HUES6 (cell line): Measurements from ENCODE around the gene DNASE1L1.
"Not testable (repeated sequence)": the region's sequence is repeated elsewhere in the genome, so short reads cannot be mapped to it uniquely, and the experiment has no call there.

Experiments
- H3K27ac ChIP-seq: 2 replicates; pipeline ENCODE4 v1.7.0; 2013; ENCODE audit warnings: low read depth, mild to moderate bottlenecking, low read length, inconsistent platforms
- H3K27me3 ChIP-seq: 2 replicates; pipeline ENCODE4 v1.6.1; 2013; ENCODE audit warnings: low read length; ENCODE audit not compliant: control insufficient read depth, insufficient read depth
- H3K36me3 ChIP-seq: 2 replicates; pipeline ENCODE4 v1.6.1; 2013; ENCODE audit warnings: low read length; ENCODE audit not compliant: control insufficient read depth, insufficient read depth
- H3K4me1 ChIP-seq: 2 replicates; pipeline ENCODE4 v1.6.1; 2013; ENCODE audit warnings: low read length; ENCODE audit not compliant: control insufficient read depth, insufficient read depth
- H3K4me3 ChIP-seq: 2 replicates; pipeline ENCODE4 v1.5.1; 2013; ENCODE audit warnings: low read depth, low read length
- H3K9ac ChIP-seq: one replicate; pipeline ENCODE4 v1.6.1; 2013; ENCODE audit warnings: mild to moderate bottlenecking, low read length
- H3K9me3 ChIP-seq: 2 replicates; pipeline ENCODE4 v1.6.1; 2013; ENCODE audit warnings: low read depth, low read length; ENCODE audit not compliant: control insufficient read depth, insufficient read depth

The DNASE1L1 gene

DNA sequence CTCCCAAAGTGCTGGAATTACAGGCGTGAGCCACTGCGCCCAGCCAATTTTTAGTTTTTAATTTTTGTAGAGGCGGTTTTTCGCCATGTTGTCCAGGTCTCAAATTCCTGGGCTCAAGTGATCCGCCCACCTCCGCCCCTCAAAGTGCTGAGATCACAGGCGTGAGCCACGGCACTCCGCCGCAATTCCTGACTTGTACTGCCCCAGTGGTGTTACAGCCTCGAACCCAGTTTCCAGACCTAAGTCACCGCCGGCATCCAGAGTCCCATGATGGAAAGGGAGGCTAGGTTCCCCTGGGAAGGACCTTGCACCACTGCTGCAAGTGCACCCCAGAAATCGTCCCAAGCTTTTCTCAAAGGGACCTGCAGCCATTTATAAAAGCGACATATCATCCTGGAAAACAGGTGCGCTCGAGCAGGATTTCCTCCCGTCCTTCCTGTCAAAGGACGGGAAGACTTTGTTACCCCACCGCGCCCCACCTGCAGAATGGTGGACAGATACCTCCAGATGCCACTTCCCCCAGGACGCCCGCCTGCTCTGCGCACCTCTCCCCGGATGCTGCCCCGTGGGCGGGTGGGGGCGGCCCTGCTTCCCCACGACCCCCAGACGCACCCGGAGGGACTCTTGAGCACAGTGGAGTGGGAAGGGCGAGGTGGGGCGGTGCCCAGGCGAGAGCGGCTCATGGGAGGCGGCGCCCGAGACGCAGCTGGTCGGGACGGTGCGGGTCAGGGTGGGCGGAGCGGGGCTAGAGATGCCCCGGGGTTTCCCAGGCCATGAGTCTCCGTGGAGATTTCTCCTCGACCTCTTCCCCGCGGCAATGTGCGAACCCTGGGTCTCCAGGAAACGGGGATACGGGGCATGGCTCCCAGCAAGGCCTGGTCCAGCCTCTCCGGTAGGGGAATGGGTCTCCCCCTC, 11.8 kb downstream of the DNASE1L1 start:
- H3K27ac ChIP-seq: peak overlapping the region; percentile 89
- H3K9me3 ChIP-seq: no peaks in the 10 kb centered on the region; the same call in 1 of the 2 replicates
- peak overlapping the region; percentile 67 for H3K4me3 ChIP-seq
- no peaks in the 10 kb centered on the region for H3K4me1 ChIP-seq
- no peaks in the 10 kb centered on the region for H3K27me3 ChIP-seq
- H3K36me3 ChIP-seq: peaks cover 27% of the 10 kb centered on the region
- peak overlapping the region; percentile 99 for H3K9ac ChIP-seq

DNA sequence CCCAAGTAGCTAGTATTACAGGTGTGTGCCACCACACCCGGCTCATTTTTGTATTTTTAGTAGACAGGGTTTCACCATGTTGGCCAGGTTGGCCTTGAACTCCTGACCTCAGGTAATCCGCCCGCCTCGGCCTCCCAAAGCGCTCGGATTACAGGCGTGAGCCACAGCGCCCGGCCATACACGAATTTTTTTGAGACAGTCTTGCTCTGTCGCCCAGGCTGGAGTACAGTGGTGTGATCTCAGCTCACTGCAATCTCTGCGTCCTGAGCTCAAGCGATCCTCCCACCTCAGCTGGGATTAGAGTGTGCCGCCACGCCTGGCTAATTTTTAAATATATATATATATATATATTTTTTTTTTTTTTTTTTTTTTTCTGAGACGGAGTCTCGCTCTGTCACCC, 12.7 kb downstream of the DNASE1L1 start:
- H3K27me3 ChIP-seq, H3K9ac ChIP-seq, H3K27ac ChIP-seq, H3K9me3 ChIP-seq, H3K4me1 ChIP-seq, H3K4me3 ChIP-seq: not testable (repeated sequence)
- peaks cover 26% of the 10 kb centered on the region for H3K36me3 ChIP-seq

DNA sequence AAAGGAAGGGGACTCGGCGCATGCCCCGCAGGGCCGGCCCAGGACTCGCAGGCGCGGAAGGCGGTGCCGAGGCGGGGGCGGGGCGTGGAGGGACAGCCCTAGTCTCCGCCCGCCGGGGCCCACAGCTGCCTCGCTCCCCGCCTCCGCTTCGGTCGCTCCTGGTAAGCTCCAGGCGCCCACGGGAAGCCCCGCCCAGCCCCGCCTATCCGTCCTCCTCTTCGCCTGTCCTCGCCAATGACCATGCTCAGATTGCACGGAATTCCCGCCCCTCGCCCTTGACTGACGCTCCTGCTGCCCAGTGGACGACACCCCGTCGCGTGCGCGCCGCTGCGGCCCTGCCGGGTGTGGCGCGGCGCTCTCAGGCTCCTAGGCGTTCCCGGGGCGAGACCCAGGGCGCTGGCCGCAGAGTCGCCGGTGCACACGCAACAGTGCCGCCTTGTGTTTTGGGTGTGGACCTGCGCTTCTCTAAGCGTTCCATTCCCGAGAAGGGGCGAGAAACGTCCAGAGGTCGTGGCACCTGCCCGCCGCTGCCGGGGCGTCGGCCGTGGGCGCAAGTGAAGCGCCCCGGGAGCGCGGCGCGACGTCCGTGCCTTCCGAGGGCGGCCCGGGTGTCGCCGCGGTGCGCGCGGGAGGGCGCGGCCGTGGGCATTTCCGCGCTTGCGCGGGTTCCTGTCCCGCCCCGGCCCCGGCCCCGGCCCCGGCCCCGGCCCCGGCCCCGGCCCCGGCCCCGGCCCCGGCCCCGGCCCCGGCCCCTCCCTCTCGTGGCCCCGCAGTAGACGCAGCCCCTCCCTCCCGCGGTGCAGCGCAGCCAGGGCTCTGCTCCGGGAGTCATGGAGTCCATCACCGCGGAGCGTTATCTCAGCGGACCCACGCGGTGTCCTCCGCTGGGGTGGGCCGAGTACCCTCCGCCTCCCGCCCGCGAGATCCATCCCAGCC, 19.0 kb downstream of the DNASE1L1 start:
- H3K9me3 ChIP-seq, H3K27me3 ChIP-seq, H3K9ac ChIP-seq, H3K27ac ChIP-seq, H3K4me1 ChIP-seq, H3K36me3 ChIP-seq: not testable (repeated sequence)
- H3K4me3 ChIP-seq: 0 out of 2 replicates have a peak overlapping the region, but pooled peaks have one; percentile 35

DNA sequence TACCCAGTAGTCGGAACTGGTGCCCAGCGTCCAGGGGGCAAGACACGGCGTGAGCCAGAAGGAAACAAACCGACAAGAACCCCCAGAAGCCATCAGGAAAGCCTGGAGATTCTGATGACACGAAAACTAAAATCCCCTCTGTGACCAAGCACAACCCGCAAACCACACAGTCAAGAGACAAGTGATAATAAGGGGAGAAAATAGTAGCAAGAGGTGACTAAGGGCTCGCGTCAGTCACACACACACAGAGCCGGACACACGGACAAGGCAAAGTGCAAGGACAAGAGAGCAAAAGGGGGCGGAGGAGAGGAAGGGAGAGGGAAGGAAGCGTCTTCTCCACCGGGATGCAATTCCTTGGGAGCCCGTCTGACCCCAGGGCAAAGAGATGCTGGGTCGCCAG, 20.4 kb downstream of the DNASE1L1 start:
- not testable (repeated sequence) for H3K27ac ChIP-seq, H3K9me3 ChIP-seq, H3K27me3 ChIP-seq, H3K4me3 ChIP-seq, H3K4me1 ChIP-seq, H3K9ac ChIP-seq, H3K36me3 ChIP-seq

DNA sequence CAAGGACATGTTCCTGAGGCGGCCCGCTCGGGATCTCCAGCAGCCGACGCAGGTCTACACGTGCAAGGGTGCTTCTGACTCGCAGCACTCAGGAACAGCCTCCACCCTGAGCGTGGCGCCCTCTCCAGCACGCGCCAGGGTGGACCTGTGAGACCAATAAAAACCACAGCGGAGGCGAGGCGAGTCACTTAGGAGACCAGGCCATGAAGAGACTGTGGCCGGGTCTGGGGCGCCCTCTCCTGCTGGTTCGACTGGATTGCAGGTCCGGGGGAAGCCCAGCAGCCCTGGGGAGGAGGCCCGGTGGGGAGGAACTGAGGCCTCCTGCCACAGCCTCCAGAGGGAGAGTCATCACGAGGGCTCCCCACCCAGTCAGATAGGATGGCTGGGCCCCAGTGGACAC, 21.0 kb downstream of the DNASE1L1 start:
- not testable (repeated sequence) for H3K4me1 ChIP-seq, H3K27me3 ChIP-seq, H3K36me3 ChIP-seq, H3K27ac ChIP-seq, H3K4me3 ChIP-seq, H3K9me3 ChIP-seq, H3K9ac ChIP-seq

DNA sequence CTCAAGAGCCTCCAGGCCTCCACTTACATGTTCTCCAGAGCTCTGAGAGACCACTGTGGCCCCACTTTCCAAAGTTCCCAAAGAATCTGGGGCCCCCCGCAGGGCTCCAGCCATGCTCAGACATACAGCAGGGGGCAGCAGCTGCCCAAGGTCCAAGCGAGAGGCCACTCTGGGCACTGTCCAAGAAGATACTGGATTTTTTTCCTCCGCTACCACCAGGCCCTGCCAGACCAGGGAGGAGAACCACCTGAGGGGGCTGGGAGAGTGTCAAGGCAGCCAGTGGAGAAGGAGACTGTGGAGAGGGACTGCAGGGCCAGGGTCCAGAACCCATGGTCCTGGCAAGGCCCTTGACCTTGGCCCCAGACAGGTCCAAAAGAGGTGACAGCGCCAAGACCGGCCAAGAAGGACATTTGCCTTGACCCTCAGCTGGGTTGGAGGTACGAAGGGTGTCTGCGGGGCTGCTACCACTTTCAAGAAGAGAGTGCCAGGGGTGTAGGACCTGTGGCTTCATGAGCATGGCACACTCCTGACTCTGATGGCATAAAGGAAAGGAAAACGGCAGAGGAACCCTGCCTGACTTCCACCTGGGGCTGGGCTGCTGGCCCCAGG, 24.7 kb downstream of the DNASE1L1 start:
- no peaks in the 10 kb centered on the region for H3K27me3 ChIP-seq
- no peak overlapping the region for H3K27ac ChIP-seq
- H3K4me3 ChIP-seq: no peak overlapping the region
- H3K4me1 ChIP-seq: peaks cover 17% of the 10 kb centered on the region
- peaks cover 12% of the 10 kb centered on the region; the same call in 1 of the 2 replicates for H3K9me3 ChIP-seq
- H3K9ac ChIP-seq: no peak overlapping the region
- peaks cover 20% of the 10 kb centered on the region for H3K36me3 ChIP-seq

DNA sequence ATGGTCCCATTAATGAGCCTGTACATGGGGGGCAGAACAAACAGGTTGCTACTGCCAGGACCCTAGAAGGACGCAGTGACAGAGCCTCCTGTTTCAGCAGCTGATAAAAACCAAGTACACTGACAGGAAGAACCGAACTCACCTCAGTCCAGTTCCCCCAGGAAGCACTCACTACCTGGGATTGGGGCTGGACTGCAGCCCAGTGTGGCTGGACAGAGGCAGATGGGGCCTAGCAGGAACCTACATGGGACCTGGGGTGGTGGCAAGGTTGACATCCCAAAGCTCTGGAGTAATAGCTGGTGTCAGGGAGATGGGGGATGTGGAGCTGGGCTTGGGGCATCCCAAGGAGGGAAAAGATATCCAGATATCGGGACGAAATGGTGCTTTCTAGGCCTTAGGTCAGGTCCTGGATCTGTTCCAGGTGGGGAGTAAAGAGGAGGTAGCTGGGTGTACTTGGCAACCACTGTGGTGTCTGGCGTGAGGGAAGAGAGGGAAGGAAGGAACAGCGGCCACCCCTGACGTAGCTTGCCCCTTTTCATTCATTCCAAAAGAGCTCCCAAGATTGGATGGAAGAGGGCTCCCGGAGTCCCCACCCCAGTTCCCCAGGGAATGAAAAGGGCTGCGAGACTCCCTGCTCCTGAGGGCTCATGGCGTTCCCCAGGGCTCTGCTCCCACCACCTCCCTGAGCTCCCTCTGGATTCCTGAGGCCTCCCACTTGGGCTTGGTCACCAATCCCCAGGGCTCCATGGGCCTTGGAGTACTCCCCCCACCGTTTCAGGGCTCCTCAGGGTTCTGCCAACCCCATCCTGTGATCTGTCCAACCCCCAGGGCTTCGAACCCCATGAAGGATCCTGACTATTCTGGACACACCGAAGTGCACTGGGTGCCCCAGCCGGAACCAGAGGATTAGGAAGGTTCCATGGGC, 25.4 kb downstream of the DNASE1L1 start:
- H3K27me3 ChIP-seq: no peaks in the 10 kb centered on the region
- H3K27ac ChIP-seq: no peak overlapping the region
- H3K4me1 ChIP-seq: peaks cover 17% of the 10 kb centered on the region
- no peak overlapping the region for H3K4me3 ChIP-seq
- H3K9me3 ChIP-seq: peaks cover 12% of the 10 kb centered on the region; the same call in 1 of the 2 replicates
- H3K9ac ChIP-seq: no peak overlapping the region
- H3K36me3 ChIP-seq: peaks cover 20% of the 10 kb centered on the region

DNA sequence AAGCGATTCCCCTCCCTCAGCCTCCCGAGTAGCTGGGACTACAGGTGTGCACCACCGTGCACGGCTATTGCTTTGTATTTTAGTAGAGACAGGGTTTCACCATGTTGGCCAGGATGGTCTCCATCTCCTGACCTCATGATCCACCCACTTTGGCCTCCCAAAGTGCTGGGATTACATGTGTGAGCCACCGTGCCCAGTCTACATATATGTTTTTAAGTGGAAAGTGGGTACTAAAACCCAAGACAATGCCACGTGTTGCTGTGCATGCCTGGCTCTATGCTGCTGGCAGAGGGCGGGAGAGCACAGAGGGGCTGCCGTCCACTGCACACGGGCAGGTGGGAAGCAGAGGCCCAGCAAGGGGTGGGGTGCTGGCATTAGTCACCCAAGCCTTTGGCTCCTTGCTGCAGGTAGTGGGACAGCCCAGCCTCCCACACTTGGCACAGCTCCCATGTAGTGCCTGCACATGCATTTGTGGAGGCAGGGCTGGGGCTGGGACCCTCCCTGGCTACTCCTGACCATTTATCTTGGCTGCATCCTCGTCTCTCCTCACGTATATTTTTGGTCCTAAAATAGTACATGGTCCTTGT, 26.5 kb downstream of the DNASE1L1 start:
- peaks cover 20% of the 10 kb centered on the region for H3K36me3 ChIP-seq
- H3K9me3 ChIP-seq: peaks cover 12% of the 10 kb centered on the region; the same call in 1 of the 2 replicates
- H3K4me1 ChIP-seq: peaks cover 17% of the 10 kb centered on the region
- no peak overlapping the region for H3K4me3 ChIP-seq
- H3K9ac ChIP-seq: no peak overlapping the region
- no peak overlapping the region for H3K27ac ChIP-seq
- no peaks in the 10 kb centered on the region for H3K27me3 ChIP-seq

DNA sequence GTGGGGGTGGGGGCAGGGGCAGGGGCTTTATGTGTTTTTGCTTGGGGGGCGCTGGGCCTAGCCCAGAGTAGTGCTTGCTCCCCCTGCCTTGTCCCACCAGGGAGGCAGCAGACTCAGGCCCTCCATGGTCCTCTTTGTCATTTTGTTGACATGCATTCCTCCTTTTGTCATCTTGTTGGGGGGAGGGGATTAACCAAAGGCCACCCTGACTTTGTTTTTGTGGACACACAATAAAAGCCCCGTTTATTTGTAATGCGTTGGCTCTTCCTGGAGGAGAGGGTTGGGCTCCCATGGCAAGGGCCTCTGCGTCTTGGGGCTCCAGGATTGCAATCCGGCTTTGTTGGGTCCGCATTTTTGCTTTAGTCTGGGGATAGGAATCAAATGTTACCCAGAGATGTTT, 27.8 kb downstream of the DNASE1L1 start:
- H3K36me3 ChIP-seq: peaks cover 20% of the 10 kb centered on the region
- peak overlapping the region; percentile 65; the same call in 1 of the 2 replicates for H3K27ac ChIP-seq
- peaks cover 12% of the 10 kb centered on the region; the same call in 1 of the 2 replicates for H3K9me3 ChIP-seq
- H3K27me3 ChIP-seq: no peaks in the 10 kb centered on the region
- peak overlapping the region; percentile 49 for H3K9ac ChIP-seq
- H3K4me1 ChIP-seq: peaks cover 17% of the 10 kb centered on the region
- peak overlapping the region; percentile 42; the same call in 1 of the 2 replicates for H3K4me3 ChIP-seq
